NCI-H524 (cell line): ENCODE data around the gene TUBGCP5.

Experiments used
- DNase-seq, 2 experiments: peaks; one replicate each; lab custom pipeline; 2025; lab: John Stamatoyannopoulos, UW

TUBGCP5 gene

DNA sequence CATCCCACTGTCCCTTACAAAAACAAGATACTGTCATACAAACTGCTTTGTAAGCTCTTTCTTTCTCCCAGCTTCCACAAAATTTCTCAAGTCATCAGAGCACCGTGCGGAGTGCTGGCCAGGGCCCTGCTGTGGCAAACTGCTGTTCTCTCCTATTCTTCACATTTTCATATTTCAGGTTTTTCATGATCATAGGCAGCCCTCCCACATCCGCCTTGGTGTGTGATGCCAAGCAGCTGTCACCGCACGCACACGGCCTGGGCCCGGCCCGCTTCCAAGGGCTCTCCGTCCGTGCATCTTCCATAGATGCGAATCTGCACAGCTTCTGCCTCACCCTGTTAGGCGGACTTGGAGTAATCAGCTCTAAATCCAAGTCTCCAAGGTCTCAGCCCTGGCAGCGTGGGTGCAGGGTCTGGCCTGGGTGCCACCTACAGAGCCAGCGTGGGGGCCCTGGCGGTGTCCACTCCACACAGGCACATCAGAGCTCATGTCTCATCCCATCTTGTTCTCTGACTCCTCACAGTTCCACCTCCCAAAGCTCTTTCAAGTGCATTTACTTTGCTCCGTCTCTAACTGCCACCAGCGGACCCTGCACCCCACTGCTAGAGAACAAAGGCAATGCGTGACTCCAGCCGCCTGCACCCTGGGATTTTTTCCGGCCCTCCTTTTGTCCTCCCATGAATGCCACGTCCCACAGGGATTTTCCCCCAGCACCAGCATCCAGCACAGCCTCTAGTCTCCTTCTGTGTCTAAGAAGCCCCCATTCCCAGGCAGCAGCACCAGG lies 86.4 kb downstream of the TUBGCP5 start:
- no peak for DNase-seq

DNA sequence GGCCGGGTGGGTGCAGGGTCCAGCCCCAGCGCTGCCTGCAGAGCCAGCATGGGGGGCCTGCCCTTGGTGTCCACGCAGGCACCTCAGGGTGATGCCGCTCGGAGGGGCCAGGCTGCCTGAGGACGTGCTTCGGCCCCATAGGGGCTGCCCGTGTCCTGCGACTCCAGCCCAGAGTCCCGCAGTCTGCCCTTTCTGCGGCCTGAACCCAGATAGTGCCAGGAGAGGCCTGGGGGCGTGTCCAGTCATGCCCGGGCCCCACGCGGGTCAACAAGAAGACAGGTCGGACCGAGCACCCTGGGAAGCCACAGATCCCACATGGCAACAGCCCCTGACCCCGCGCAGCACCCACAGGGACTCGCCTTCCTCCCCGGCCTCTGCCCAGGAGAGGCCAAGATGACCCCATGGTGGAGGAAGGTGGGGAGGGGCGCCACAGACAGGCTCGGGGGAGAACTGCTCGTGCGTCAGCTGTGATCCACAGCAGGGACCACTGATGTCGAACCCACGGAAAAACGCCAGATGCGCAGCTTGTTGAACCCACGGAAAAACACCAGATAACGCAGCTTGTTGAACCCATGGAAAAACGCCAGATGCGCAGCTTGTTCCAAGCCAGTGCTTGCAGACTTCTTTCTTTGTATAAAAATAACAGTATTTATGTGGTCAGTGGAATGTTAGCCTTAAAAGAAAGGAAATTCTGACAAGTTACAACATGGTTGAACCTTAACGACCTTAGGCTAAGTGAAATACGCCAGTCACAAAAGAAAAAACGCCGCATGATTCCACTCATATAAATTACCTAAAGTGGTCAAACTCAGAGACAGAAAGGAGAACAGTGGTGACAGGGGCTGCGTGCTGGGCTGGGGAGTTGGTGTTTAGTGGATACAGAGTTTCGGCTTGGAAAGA lies 87.7 kb downstream of the TUBGCP5 start:
- DNase-seq: no peak

- no peak for DNase-seq
Observed at GRCh38 chr15:22951031-22951380, 88.4 kb downstream of the TUBGCP5 start.

DNA sequence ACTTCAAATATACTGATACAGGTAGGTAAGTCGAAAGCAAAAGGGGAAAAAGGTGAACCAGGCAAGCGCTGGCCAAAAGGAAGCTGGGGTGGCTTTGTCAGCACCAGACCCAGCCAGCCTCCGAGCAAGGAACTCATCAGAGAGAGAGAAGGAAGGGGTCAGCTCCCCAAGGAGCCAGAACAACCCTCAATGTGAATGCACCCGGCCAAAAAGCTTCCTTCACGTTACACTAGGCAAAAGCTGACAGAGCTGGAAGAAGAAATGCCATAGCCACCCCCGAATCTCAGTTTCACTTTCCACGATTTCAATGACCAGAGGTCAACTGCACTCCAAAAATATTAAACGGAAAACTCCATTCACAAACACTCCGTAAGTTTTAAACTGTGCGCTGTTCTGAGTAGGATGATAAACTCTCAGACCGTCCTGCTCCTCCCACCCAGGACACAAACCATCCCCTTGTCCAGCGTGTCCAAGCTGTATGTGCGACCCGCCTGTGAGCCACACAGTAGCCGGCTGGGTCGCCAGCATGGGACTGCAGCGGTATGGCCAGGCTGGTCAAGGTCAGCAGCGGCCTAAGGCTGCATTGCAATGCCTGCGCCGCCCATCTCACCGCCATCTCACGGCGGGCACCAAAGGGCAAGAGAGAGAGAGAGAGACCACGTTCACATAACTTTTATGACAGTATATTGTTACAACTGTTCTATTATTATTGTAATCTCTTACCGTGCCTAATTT lies 88.9 kb downstream of the TUBGCP5 start:
- no peak for DNase-seq
